ENCODE results near the gene CENPT. TPM values are rescaled to one million over a fixed set of nuclear protein-coding genes. Genes with fewer than 3 reads are reported as not detected.

The CENPT gene
- polyA plus RNA-seq, 2 of the 4 experiments (the other 2 are of a cell fraction): 19.1 to 36.9 TPM

DNA sequence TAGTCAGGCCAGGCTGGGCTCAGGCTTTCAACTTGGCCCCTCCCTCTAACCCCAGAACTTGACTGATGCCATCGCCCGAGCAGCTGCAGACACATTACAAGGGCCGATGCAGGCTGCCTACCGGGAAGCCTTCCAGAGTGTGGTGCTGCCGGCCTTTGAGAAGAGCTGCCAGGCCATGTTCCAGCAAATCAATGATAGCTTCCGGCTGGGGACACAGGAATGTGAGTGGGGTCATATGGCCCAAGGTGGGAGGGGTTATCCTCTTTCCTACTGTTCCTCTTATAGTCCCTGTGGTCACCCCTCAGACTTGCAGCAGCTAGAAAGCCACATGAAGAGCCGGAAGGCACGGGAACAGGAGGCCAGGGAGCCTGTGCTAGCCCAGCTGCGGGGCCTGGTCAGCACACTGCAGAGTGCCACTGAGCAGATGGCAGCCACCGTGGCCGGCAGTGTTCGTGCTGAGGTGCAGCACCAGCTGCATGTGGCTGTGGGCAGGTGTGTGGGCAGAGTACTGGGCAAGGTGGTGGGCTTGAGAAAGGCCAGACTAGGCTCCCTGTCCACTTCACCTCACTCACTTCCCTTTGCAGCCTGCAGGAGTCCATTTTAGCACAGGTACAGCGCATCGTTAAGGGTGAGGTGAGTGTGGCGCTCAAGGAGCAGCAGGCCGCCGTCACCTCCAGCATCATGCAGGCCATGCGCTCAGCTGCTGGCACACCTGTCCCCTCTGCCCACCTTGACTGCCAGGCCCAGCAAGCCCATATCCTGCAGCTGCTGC is 35.1 kb upstream of the CENPT start (continued):
- TF ChIP-seq JUNB (IDR thresholded peaks at IDR 0.05): no peak
- no peak for TF ChIP-seq FOSL2 (IDR thresholded peaks at IDR 0.05)
- no peak for TF ChIP-seq FOSL2 (CRISPR knock-in tag; IDR thresholded peaks at IDR 0.05)
- TF ChIP-seq, protein P1, sequence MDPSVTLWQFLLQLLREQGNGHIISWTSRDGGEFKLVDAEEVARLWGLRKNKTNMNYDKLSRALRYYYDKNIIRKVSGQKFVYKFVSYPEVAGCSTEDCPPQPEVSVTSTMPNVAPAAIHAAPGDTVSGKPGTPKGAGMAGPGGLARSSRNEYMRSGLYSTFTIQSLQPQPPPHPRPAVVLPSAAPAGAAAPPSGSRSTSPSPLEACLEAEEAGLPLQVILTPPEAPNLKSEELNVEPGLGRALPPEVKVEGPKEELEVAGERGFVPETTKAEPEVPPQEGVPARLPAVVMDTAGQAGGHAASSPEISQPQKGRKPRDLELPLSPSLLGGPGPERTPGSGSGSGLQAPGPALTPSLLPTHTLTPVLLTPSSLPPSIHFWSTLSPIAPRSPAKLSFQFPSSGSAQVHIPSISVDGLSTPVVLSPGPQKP (IDR thresholded peaks at IDR 0.05; ENCODE audit: low read depth, low read length): no peak
- TF ChIP-seq POLR2A (IDR thresholded peaks at IDR 0.05; ENCODE audit: low read length): no peak
- no peak for TF ChIP-seq SREBF2 (IDR thresholded peaks at IDR 0.05)

DNA sequence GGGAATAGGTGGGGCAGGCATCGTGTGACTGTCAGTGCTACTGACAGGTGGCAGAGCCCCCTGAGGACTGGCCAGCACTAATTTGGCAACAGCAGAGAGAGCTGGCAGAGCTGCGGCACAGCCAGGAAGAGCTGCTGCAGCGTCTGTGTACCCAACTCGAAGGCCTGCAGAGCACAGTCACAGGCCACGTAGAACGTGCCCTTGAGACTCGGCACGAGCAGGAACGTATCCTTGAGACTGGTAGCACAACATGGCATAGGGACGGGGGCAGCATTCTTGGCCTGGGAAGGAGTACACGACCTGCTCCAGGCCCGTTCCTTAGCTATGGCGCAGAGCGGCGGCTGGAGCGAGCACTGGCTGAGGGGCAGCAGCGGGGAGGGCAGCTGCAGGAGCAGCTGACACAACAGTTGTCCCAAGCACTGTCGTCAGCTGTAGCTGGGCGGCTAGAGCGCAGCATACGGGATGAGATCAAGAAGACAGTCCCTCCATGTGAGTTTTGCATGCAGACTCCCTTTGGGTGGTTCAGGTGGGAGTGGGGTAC is 34.2 kb upstream of the CENPT start:
- TF ChIP-seq SREBF2 (IDR thresholded peaks at IDR 0.05) (no peak), PHF8 (IDR thresholded peaks at IDR 0.05; ENCODE audit: borderline replicate concordance, low read depth) (no peak), FOSL2 (IDR thresholded peaks at IDR 0.05) (no peak), FOSL2 (CRISPR knock-in tag; IDR thresholded peaks at IDR 0.05) (no peak), ZFP36 (IDR thresholded peaks at IDR 0.05; ENCODE audit: borderline replicate concordance, partially characterized antibody) (no peak), HEYL (CRISPR knock-in tag; IDR thresholded peaks at IDR 0.05) (no peak), HOXB5 (CRISPR knock-in tag; IDR thresholded peaks at IDR 0.05) (no peak), ESRRA (IDR thresholded peaks at IDR 0.05; ENCODE audit: borderline replicate concordance, low read length) (no peak), KDM1A (IDR thresholded peaks at IDR 0.05; ENCODE audit: low read depth) (no peak), CEBPB (IDR thresholded peaks at IDR 0.05) (no peak), CBX2 (IDR thresholded peaks at IDR 0.05; ENCODE audit: borderline replicate concordance, low read depth) (no peak), CHD2 (IDR thresholded peaks at IDR 0.05; ENCODE audit: low read length, partially characterized antibody) (no peak), CBX8 (IDR thresholded peaks at IDR 0.05) (no peak), MAZ (IDR thresholded peaks at IDR 0.05; ENCODE audit: borderline replicate concordance, low read depth, low read length) (no peak), POLR2AphosphoS2 (conservative IDR thresholded peaks at IDR 0.05; ENCODE audit: low read length) (no peak)
- TF ChIP-seq, protein P2, sequence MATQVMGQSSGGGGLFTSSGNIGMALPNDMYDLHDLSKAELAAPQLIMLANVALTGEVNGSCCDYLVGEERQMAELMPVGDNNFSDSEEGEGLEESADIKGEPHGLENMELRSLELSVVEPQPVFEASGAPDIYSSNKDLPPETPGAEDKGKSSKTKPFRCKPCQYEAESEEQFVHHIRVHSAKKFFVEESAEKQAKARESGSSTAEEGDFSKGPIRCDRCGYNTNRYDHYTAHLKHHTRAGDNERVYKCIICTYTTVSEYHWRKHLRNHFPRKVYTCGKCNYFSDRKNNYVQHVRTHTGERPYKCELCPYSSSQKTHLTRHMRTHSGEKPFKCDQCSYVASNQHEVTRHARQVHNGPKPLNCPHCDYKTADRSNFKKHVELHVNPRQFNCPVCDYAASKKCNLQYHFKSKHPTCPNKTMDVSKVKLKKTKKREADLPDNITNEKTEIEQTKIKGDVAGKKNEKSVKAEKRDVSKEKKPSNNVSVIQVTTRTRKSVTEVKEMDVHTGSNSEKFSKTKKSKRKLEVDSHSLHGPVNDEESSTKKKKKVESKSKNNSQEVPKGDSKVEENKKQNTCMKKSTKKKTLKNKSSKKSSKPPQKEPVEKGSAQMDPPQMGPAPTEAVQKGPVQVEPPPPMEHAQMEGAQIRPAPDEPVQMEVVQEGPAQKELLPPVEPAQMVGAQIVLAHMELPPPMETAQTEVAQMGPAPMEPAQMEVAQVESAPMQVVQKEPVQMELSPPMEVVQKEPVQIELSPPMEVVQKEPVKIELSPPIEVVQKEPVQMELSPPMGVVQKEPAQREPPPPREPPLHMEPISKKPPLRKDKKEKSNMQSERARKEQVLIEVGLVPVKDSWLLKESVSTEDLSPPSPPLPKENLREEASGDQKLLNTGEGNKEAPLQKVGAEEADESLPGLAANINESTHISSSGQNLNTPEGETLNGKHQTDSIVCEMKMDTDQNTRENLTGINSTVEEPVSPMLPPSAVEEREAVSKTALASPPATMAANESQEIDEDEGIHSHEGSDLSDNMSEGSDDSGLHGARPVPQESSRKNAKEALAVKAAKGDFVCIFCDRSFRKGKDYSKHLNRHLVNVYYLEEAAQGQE (IDR thresholded peaks at IDR 0.05): no peak
- TF ChIP-seq, protein P3, sequence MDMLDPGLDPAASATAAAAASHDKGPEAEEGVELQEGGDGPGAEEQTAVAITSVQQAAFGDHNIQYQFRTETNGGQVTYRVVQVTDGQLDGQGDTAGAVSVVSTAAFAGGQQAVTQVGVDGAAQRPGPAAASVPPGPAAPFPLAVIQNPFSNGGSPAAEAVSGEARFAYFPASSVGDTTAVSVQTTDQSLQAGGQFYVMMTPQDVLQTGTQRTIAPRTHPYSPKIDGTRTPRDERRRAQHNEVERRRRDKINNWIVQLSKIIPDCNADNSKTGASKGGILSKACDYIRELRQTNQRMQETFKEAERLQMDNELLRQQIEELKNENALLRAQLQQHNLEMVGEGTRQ (IDR thresholded peaks at IDR 0.05): no peak
- ATAC-seq: no peak
- 92% methylated on average over 21 of the region's 21 CpGs for WGBS (ENCODE audit: missing lambda C conversion rate)

More for the DNA sequence above, 34.2 kb upstream of the CENPT start:
- no peak for FAIRE-seq
- DNase-seq (ENCODE audit: low read depth in 1 of 2, low spot score in 1 of 2): no peak
- peaks cover 9% of the 10 kb centered on the region; the same call in 1 of the 3 replicates for H3K4me1 ChIP-seq
- H3K9me3 ChIP-seq: no peaks in the 10 kb centered on the region
- H3K4me2 ChIP-seq: no peak overlapping the region
- H3K27ac ChIP-seq: no peak overlapping the region
- H3K4me3 ChIP-seq: no peak overlapping the region
- ChIA-PET POLR2A (no interaction called here), CTCF (interaction anchor here (0.6 to 17.4 kb wide), 12 partner anchors 7 to 209 kb away, joined by 3 to 370 read pairs (median 34); partner anchors contain the start of genes CTRL, EDC4, PSKH1 and PSMB10)
